Peyer's patch (tissue), 4 donors: Measurements from ENCODE around the gene MYOM3.

Experiments
- POLR2A ChIP-seq, 2 donors: fragments of 450-650 bp; IDR thresholded peaks; one replicate each; pipeline ENCODE4 v1.5.1; 2017; ENCODE audit warnings: antibody characterized with exemption in 2 of 2, mild to moderate bottlenecking in 2 of 2, moderate library complexity in 2 of 2
- TF ChIP-seq, protein P1 (sequence below), 6 experiments: fragments of 450-650 bp in 4 of 6; fragments of 200-600 bp in 2 of 6; sonication (generic) in 1 of 6; IDR thresholded peaks; one replicate each; pipeline ENCODE4 v1.5.1; 2017 to 2019; ENCODE audit warnings: antibody characterized with exemption in 6 of 6, mild to moderate bottlenecking in 3 of 6, moderate library complexity in 1 of 6

- TF ChIP-seq, protein P1, sequence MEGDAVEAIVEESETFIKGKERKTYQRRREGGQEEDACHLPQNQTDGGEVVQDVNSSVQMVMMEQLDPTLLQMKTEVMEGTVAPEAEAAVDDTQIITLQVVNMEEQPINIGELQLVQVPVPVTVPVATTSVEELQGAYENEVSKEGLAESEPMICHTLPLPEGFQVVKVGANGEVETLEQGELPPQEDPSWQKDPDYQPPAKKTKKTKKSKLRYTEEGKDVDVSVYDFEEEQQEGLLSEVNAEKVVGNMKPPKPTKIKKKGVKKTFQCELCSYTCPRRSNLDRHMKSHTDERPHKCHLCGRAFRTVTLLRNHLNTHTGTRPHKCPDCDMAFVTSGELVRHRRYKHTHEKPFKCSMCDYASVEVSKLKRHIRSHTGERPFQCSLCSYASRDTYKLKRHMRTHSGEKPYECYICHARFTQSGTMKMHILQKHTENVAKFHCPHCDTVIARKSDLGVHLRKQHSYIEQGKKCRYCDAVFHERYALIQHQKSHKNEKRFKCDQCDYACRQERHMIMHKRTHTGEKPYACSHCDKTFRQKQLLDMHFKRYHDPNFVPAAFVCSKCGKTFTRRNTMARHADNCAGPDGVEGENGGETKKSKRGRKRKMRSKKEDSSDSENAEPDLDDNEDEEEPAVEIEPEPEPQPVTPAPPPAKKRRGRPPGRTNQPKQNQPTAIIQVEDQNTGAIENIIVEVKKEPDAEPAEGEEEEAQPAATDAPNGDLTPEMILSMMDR (IDR thresholded peaks at IDR 0.05): no peak
- no peak for TF ChIP-seq POLR2A (IDR thresholded peaks at IDR 0.05)
Measured at GRCh38 chr1:24098102-24098501, 13.8 kb downstream of the MYOM3 start.
